RWPE2 (cell line): Measurements from ENCODE around the gene NDRG3.

ENCODE experiments used
- ATAC-seq: fragments of 200-7000 bp; cut with Tn5 transposase; 3 replicates; pipeline ENCODE4 v1.9.1; 2021; ENCODE audit warnings: low read depth
- DNase-seq: peaks from one replicate; pipeline ENCODE4 v3.0.0-alpha.2; 2020; ENCODE audit warnings: low spot score
- H3K27ac ChIP-seq: fragments of 450-650 bp; 2 replicates; pipeline ENCODE4 v1.5.1; 2017; ENCODE audit warnings: mild to moderate bottlenecking; ENCODE audit not compliant: poor library complexity, severe bottlenecking
- H3K27me3 ChIP-seq: fragments of 250-450 bp; sonication (Bioruptor Pico); 2 replicates; pipeline ENCODE4 v1.5.1; 2021; ENCODE audit warnings: mild to moderate bottlenecking, moderate library complexity; ENCODE audit not compliant: insufficient read depth, poor library complexity, severe bottlenecking
- H3K36me3 ChIP-seq: fragments of 250-450 bp; sonication (Bioruptor Pico); 2 replicates; pipeline ENCODE4 v1.5.1; 2020; ENCODE audit warnings: low read depth, mild to moderate bottlenecking, moderate library complexity
- H3K4me1 ChIP-seq: fragments of 250-450 bp; sonication (Bioruptor Pico); 2 replicates; pipeline ENCODE4 v1.5.1; 2021; ENCODE audit warnings: mild to moderate bottlenecking, moderate library complexity; ENCODE audit not compliant: insufficient read depth, poor library complexity, severe bottlenecking
- H3K4me3 ChIP-seq: fragments of 250-450 bp; sonication (Bioruptor Pico); 2 replicates; pipeline ENCODE4 v1.5.1; 2021; ENCODE audit warnings: mild to moderate bottlenecking, moderate library complexity; ENCODE audit not compliant: severe bottlenecking
- H3K9me3 ChIP-seq: fragments of 250-450 bp; sonication (Bioruptor Pico); 2 replicates; pipeline ENCODE4 v1.5.1; 2021; ENCODE audit warnings: mild to moderate bottlenecking, moderate library complexity; ENCODE audit not compliant: severe bottlenecking
- CTCF ChIP-seq: fragments of 450-650 bp; IDR thresholded peaks from one replicate; pipeline ENCODE4 v1.5.1; 2017; ENCODE audit warnings: mild to moderate bottlenecking, moderate library complexity; ENCODE audit not compliant: poor library complexity, severe bottlenecking

NDRG3 gene

GRCh38 chr20:36775196-36775595 is 29.3 kb upstream of the NDRG3 start:
- Histone ChIP-seq H3K4me3 (no peak overlapping the region), H3K4me1 (peaks cover 5% of the 10 kb centered on the region), H3K27me3 (no peaks in the 10 kb centered on the region), H3K27ac (no peak overlapping the region), H3K36me3 (peaks cover 16% of the 10 kb centered on the region), H3K9me3 (no peaks in the 10 kb centered on the region)
- ATAC-seq (no peak), DNase-seq (peak; percentile 42)
- no peak for TF ChIP-seq CTCF

- Histone ChIP-seq H3K36me3 (peaks cover 28% of the 10 kb centered on the region), H3K4me1 (peaks cover 5% of the 10 kb centered on the region), H3K9me3 (no peaks in the 10 kb centered on the region), H3K27ac (peak within 1 kb of the TSS; percentile 59), H3K27me3 (no peaks in the 10 kb centered on the region), H3K4me3 (peak within 1 kb of the TSS; percentile 77)
- DNase-seq (peak; percentile 100), ATAC-seq (peak; percentile 77)
- TF ChIP-seq CTCF = peak; percentile 99
Observed at GRCh38 chr20:36773597-36774390, 27.9 kb upstream of the NDRG3 start, which contains the start of gene DSN1. Gene DSN1 (minus strand): TSS chr20:36773763. CDS start chr20:36771458, 2,305 bp downstream.

GRCh38 chr20:36773107-36773596 is 27.3 kb upstream of the NDRG3 start:
- Histone ChIP-seq H3K9me3 (no peaks in the 10 kb centered on the region), H3K36me3 (peaks cover 34% of the 10 kb centered on the region), H3K4me1 (peaks cover 5% of the 10 kb centered on the region), H3K4me3 (peak overlapping the region; percentile 77), H3K27ac (peak overlapping the region; percentile 59), H3K27me3 (no peaks in the 10 kb centered on the region)
- DNase-seq (no peak), ATAC-seq (peak; percentile 4)
- TF ChIP-seq CTCF = no peak

- H3K4me1 ChIP-seq = peaks cover 5% of the 10 kb centered on the region
- H3K36me3 ChIP-seq = peaks cover 59% of the 10 kb centered on the region
- no peaks in the 10 kb centered on the region for H3K27me3 ChIP-seq
- H3K4me3 ChIP-seq = no peak overlapping the region
- TF ChIP-seq CTCF = no peak
- H3K9me3 ChIP-seq = no peaks in the 10 kb centered on the region
- DNase-seq (peak; percentile 63), ATAC-seq (no peak)
- no peak overlapping the region for H3K27ac ChIP-seq
Observed at GRCh38 chr20:36770680-36771079, 24.8 kb upstream of the NDRG3 start.

- DNase-seq (no peak), ATAC-seq (no peak)
- Histone ChIP-seq H3K4me1 (peaks cover 5% of the 10 kb centered on the region), H3K27me3 (no peaks in the 10 kb centered on the region), H3K36me3 (peaks cover 74% of the 10 kb centered on the region), H3K27ac (no peak overlapping the region), H3K9me3 (no peaks in the 10 kb centered on the region), H3K4me3 (no peak overlapping the region)
- TF ChIP-seq CTCF = no peak
Observed at GRCh38 chr20:36768768-36769430, 23.0 kb upstream of the NDRG3 start.
